Astrocyte of the spinal cord (primary cell): ENCODE data around the gene FLRT2.
A peak's percentile ranks its signal among the peaks of the same experiment; 100 is the strongest.

Experiments
- DNase-seq: peaks from one replicate; pipeline ENCODE4 v3.0.0; 2011; ENCODE audit warnings: low read depth, low spot score
- H3K4me3 ChIP-seq: 2 replicates; pipeline ENCODE4 v1.5.1; 2011; ENCODE audit warnings: low read depth, mild to moderate bottlenecking, low read length, moderate library complexity
- CTCF ChIP-seq: IDR thresholded peaks from 2 replicates; pipeline ENCODE4 v1.5.1; 2012; ENCODE audit warnings: low read depth, mild to moderate bottlenecking, low read length, inconsistent platforms
- in situ Hi-C: cut with HindIII; loops from 2 replicates; pipeline ENCODE4 v1.10.0; 2017; ENCODE audit warnings: low sequenced_read_pairs

FLRT2 gene, protein sequence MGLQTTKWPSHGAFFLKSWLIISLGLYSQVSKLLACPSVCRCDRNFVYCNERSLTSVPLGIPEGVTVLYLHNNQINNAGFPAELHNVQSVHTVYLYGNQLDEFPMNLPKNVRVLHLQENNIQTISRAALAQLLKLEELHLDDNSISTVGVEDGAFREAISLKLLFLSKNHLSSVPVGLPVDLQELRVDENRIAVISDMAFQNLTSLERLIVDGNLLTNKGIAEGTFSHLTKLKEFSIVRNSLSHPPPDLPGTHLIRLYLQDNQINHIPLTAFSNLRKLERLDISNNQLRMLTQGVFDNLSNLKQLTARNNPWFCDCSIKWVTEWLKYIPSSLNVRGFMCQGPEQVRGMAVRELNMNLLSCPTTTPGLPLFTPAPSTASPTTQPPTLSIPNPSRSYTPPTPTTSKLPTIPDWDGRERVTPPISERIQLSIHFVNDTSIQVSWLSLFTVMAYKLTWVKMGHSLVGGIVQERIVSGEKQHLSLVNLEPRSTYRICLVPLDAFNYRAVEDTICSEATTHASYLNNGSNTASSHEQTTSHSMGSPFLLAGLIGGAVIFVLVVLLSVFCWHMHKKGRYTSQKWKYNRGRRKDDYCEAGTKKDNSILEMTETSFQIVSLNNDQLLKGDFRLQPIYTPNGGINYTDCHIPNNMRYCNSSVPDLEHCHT

DNA sequence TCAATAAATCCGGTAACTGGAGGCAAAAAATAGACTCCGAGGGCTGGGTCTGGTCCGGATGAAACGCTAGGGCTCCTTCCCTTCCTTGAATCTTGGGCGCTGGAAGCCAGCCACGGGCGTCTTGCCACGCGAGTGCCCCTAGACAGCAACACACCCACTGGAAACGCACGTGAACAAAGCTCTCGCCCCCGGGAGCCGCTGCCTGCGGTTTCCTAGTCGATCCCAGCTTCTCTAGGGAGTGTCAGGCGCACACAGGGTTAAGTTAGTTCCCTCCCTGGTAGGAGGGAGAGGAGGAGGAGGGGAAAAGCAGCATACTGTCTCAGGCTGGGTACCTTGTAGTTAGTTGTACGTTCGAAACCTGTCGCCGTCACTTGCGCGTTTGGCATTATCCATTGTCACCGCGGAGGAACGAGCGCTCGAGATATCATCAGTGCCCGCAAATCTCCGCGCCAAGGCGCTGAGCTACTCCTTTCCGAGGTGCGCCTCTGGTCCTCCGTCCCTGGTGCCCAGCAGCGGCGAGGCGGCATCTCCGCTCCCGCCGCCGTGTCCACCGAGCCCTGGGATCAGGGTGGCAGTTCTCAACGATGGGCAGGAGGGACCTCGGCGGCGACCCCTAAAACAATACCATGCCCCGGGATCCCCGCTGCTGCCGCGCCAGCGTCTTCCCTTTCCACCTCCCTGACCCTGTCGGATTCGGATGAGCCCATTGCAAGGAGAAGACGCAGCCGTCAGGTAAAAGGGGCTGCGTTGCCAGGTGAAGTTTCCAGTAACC lies at the start of gene FLRT2:
Gene FLRT2 (plus strand): TSS at position 342 of the 772 bp plus-strand sequence. CDS start 91,371 bp downstream, outside the sequence.
- in situ Hi-C loops: no loop called here
- no peak for TF ChIP-seq CTCF

DNA sequence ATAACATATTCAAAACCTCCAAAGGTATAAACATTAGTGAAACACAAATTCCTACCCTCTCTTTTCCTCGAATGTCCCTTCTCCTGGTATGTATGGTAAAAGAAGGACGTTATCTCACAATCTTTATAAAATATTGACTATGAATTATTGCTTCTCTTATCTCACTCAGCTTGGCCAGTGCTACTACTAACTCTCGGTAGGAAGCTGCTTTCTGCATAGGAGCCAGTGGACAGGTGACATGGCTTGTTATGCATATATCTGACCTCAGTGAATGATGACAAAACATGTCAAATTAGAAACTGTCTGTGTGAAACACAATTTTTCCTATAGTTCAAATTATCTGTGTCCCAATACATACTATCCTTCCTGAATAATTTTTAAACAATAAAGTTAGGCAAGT lies 48.5 kb upstream of the FLRT2 start:
- no peak overlapping the region for H3K4me3 ChIP-seq
- DNase-seq: no peak
- TF ChIP-seq CTCF: no peak
- in situ Hi-C loops: no loop called here

More for the DNA sequence above, at the start of gene FLRT2:
- peak within 1 kb of the TSS; percentile 65 for H3K4me3 ChIP-seq
- DNase-seq: peak; percentile 64

DNA sequence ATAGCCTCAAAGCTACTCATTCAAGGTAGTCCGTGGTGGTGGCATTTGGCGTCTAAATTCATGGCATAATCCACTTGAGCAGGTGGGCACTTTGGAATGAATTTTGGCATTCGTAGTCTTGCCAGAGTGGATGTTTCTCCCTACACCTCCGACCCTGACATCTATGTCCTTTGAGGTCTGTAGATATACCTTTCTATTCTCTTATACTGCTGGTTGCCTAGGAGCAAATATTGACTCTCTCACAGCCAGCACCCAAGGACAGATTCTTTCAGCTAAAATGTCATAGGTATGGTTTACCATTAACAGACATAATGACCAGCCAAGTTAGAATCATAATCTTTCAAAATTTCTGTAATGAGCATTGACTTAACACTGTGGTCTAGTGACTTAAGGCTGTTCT lies 47.4 kb upstream of the FLRT2 start:
- TF ChIP-seq CTCF: no peak
- DNase-seq: no peak
- in situ Hi-C loops: no loop called here
- H3K4me3 ChIP-seq: no peak overlapping the region

DNA sequence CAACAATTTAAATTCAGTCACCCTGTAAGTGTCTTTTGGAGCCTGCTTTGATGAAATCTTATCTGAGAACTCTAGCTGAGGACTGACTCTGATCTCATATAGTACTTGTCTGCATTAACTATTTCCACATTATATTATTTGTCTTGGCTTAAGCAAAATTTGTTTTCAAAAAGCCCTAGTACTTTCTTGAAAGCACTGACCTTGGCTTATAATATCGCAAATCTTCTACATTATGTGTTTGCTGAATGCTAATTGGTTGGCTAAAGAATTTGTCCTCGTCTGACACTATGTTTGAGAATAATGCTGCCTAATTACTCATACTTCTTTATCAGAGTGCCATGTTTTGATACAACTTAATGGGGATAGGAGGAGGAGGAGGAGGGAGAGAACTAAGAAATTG lies 46.9 kb upstream of the FLRT2 start:
- DNase-seq: no peak
- no peak overlapping the region for H3K4me3 ChIP-seq
- in situ Hi-C loops: no loop called here
- no peak for TF ChIP-seq CTCF

DNA sequence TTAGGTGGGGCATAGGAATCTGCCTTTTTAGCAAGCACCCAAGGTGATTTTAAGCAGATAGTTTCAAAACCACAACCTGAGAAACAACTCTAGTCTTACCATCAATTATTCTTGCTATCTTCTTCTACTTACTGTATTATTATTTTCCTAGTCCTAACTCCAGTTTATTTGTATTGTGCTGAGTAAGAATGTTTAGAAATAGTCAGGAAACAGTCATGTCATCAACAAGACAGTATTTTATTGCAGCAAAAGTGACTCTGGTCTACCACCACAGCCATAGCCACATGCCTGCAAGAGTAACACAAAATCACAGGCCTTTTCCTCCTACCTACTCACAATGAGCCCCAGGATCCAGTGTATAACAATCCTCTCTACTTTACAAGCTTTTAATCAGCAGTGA lies 46.3 kb upstream of the FLRT2 start:
- in situ Hi-C loops: no loop called here
- no peak for DNase-seq
- no peak overlapping the region for H3K4me3 ChIP-seq
- no peak for TF ChIP-seq CTCF

DNA sequence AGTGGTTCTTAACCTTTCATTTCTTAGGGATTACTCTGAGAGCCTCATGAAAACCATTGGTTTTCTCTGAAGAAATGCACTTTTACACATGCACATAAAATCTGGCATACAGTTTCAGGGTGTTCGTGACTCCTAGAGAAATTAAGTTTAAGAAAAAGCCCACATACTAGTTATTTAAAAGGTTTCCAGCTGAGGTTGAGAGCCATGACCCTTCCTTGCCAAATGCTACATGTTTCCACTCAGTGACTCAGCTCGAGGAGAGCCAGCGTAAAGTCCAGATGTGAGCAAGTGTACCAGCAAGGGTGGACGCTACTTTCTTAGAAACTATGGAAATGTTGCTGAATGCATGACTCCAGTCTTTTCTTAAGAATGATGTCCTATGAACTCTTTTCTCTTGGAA lies 42.7 kb upstream of the FLRT2 start:
- TF ChIP-seq CTCF: no peak
- in situ Hi-C loops: no loop called here
- H3K4me3 ChIP-seq: no peak overlapping the region
- DNase-seq: peak; percentile 45
